Uterus (tissue), 2 donors: ENCODE results near the gene ENPP3.
"Not testable (repeated sequence)": the region's sequence is repeated elsewhere in the genome, so short reads cannot be mapped to it uniquely, and the experiment has no call there.

Source experiments
- POLR2A ChIP-seq, 2 donors: fragments of 450-650 bp; IDR thresholded peaks; one replicate each; pipeline ENCODE4 v1.6.1; 2016; ENCODE audit warnings: antibody characterized with exemption in 2 of 2, mild to moderate bottlenecking in 1 of 2, moderate library complexity in 1 of 2
- TF ChIP-seq, protein P1 (sequence below), 4 experiments: fragments of 200-600 bp in 2 of 4; fragments of 450-650 bp in 2 of 4; sonication (generic) in 2 of 4; IDR thresholded peaks; one replicate each; pipeline ENCODE4 v1.5.1; 2016 to 2019; ENCODE audit warnings: antibody characterized with exemption in 4 of 4, mild to moderate bottlenecking in 2 of 4, moderate library complexity in 1 of 4

- TF ChIP-seq, protein P1, sequence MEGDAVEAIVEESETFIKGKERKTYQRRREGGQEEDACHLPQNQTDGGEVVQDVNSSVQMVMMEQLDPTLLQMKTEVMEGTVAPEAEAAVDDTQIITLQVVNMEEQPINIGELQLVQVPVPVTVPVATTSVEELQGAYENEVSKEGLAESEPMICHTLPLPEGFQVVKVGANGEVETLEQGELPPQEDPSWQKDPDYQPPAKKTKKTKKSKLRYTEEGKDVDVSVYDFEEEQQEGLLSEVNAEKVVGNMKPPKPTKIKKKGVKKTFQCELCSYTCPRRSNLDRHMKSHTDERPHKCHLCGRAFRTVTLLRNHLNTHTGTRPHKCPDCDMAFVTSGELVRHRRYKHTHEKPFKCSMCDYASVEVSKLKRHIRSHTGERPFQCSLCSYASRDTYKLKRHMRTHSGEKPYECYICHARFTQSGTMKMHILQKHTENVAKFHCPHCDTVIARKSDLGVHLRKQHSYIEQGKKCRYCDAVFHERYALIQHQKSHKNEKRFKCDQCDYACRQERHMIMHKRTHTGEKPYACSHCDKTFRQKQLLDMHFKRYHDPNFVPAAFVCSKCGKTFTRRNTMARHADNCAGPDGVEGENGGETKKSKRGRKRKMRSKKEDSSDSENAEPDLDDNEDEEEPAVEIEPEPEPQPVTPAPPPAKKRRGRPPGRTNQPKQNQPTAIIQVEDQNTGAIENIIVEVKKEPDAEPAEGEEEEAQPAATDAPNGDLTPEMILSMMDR (IDR thresholded peaks at IDR 0.05): not testable (repeated sequence)
- not testable (repeated sequence) for TF ChIP-seq POLR2A (IDR thresholded peaks at IDR 0.05)
These were observed 114.1 kb downstream of the ENPP3 start for GRCh38 chr6:131751012-131751715.
